Right forelimb (tissue), 1 donor: ENCODE measurements around the gene NSG1.

Experiments used
- DNase-seq: peaks from one replicate; pipeline ENCODE4 v3.0.0-alpha.2; 2018

NSG1 gene

DNA sequence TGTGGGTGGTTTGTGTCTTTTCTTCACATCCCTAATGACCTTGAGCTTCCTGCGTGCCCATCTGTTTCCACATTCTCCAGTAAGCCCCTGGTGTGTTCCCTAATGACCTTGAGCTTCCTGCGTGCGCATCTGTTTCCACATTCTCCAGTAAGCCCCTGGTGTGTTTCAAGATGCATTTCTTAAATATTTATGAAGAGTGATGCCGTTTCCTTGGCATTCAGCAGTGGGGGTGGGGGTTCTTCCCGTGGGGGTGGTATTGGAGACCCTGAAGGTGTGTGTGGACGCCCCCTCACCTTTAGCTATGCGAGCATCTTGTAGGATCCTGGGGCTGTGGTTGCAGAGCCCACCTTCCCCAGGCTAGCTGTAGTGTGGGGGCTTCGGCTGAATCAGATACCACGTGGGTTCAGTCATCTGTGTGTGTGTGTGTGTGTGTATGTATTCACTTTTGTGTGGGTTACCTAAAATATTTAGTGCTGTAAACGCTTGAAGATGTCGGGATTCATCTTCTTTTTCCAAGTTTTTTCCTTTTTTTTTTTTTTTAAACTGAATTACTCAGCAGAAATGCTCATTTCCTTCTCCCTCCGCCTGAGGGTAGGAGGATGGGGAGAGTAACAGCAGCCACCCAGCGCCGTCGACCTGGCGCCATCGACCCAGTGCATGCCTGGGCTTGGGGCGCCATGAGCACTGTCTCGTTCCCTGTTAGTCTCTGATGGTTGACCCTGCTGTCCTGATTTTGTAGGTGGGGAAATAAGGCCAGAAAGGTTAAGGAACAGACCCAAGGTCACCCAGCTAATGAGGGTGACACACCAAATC is 9.9 kb downstream of the NSG1 start:
- DNase-seq: no peak

DNA sequence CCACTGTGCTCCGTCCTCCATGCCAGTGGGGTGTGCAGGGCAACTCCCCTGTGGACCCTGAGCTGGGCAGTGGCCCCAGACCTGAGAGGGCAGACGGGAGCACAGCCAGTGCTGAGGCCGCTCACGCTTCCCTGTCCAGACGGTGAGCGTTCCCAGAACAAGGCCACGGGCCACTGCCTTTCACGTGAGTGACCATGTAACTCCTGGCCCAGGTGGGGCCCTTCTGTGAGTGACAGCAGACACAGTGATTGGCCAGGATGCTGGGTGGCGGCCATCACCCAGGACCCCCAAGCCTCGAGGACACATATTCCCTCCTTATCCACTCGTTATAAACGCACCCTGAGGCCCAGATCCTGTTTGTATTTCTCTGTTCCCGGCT is 10.5 kb downstream of the NSG1 start:
- DNase-seq: no peak

DNA sequence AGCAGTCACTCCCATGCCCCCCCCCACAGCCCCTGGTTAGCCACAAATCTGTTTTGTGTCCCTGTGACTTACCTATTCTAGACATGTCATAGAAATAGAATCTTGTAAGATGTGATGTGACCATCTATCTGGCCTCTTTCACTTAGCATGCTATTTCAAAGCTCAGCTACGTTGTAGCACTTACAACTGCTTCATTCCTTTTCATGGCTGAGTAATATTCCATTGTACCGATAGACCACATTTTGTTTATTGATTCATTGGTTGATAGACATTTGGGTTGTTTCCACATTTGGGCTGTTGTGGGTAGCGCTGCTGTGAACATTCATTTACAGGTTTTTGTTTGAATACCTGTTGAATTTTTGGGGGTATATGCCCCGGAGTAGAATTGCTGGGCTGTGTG is 11.5 kb downstream of the NSG1 start:
- no peak for DNase-seq

DNA sequence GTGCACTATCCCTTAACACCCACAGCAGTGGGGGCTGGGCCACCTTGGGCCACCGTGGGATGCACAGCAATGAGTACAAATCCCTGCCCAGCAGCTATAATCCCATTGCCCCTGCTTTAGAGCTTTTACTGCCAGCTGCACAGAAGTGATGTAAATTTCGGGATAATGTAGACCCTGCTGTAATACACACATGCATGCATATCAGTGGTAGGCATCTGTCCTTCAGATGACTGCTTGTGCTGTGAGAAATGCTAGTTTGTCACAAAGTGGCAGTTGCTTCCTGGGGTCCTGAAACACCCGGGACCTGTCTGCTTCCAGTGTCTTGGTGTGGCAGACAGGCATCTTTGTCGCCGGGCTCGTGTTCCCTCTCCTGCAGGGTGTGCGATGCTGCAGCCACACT is 14.1 kb downstream of the NSG1 start:
- no peak for DNase-seq

DNA sequence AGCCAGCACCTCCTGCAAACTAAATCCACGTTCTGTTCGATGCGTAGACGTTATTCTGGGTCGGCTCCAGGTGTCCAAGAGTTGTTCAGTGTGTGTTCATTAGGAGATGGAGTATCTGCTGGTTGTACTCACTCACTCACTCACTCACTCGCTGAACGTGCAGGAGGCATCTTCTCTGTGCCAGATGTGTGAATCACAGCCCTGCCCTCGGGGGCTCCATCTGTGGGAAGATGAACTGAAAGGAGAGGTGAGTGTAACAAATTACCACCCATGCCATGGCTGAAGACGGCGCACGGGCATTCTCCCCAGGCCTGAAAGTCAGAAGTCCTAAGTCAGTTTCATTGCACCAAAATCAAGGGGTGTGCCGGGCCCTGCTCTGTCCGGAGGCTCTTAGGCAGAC is 16.1 kb downstream of the NSG1 start:
- DNase-seq: no peak

DNA sequence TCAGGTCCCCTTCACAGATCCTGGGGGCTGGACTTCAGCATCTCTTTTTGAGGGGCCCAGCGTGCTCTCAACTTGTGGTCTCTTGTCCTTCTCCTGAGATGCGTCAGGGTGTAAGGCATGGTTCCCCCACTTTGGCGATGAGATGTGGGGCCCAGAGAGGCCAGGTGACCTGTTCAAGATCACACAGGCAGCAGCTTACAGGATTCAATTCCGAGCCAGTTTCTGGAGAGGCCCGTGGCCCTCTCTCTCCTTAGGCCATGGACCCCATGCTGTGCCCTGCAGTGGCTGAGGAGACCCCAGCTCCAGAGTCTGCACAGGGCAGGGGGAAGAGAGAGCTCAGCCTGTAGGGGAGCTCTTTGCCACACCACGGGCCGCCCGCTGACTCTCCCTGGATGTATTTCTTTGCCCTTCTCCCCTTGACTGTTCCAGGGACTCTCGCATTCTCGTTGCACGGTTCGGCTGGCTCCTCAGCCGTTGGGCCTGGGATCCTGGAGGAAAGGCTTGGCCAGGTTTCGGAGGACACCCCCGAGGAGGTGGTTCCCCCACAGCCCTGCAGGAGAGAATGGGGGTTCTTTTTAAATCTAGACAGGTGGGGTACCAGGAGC is 18.6 kb downstream of the NSG1 start:
- DNase-seq: no peak

DNA sequence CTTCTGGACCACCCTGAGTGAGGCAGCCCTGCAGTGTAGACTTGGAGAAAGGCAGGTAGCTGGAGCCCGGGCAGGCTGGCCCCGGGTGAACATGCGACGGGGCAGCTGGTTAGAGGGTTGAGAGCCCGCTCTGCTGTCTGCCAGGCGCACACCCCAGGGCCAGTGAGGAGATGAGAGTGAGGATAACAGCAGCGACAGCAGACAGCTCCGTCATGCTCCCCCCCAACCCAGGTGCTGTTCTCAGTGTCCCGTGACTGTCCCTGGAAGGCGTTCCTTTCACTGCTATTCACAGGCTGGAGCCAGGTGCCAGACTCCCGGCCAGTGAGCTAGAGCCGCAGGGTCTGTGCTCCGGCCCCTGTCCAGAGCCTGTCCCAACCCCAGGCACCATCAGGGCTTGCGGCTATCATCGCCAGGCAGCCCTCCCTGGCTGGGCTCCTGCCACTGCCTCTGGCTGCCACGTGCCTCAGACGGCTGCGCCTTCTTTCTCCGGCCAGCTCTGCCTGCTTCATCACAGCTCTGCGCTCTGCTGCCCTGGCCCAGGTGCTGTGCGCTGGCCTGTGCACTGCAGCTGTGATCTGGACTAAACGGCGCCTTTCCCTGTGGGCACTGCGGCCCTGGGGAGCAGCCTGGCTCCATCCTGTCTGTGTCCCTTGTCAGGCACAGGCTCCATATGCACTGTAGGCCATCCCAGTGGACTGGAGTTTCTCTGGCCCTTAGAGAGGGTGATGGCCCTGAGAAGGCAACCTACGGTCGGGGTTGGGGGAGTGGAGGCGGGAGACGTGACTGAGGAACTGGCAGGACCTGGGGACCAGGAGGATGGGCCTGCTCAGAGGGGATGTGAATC is 19.8 kb downstream of the NSG1 start:
- DNase-seq: no peak

DNA sequence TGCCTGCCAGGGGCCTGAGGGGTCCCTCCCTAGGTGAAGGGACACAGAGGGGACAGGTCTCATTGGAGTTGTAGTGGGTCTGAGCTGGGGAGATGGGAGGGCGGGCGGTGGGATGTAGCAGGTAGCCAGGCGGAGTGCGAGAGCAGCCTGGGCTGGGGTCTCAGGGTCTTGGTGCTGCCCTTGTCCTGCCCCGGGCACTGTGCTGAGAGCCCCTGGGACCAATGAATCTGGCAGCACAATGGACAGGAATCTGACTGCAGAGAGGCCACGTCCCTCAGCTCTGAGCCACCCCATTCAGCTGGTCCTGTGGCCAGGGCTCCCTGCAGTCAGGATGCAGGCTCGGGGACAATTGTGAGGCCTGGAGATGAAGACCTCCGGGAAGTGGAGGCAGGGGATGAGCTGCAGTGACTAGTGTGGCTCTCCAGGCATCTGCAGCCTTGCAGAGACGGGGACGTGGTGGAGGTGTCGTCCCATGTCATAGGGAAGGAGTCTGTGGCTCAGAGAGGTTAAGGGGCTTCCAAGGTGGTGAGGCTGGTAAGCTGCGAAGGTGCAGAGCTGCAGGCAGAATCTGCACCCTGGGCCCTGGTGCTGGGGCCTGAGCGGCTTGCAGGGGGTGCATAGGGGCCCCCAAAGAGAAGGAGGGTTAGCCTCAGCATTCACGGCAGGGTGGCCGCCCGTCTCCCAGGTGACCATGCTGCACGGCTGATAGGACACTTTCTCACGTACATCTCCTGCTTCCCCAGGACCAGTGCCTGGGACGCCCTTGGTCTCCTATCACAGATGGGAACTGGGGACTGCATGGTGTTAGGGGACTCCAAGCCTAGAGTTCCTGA is 20.6 kb downstream of the NSG1 start:
- DNase-seq: no peak

DNA sequence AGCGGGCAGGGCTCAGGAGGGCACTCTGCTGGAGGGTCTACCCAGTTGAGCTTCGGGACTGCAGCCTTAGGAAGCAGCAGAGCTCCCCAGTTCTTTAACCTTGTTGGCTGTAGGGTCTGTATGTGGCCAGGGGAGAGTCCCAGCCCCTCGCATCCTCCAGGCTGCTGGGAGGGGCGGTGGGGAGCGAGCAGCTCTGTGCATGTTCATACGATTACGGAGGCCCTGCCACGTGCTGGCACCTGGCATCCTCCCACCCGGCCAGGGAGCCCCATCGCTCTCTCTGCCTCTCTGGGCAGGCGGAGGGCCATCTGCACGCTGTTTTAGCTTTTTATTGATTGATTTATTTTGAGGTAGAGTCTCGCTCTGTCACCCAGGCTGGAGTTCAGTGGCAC is 21.2 kb downstream of the NSG1 start:
- no peak for DNase-seq

DNA sequence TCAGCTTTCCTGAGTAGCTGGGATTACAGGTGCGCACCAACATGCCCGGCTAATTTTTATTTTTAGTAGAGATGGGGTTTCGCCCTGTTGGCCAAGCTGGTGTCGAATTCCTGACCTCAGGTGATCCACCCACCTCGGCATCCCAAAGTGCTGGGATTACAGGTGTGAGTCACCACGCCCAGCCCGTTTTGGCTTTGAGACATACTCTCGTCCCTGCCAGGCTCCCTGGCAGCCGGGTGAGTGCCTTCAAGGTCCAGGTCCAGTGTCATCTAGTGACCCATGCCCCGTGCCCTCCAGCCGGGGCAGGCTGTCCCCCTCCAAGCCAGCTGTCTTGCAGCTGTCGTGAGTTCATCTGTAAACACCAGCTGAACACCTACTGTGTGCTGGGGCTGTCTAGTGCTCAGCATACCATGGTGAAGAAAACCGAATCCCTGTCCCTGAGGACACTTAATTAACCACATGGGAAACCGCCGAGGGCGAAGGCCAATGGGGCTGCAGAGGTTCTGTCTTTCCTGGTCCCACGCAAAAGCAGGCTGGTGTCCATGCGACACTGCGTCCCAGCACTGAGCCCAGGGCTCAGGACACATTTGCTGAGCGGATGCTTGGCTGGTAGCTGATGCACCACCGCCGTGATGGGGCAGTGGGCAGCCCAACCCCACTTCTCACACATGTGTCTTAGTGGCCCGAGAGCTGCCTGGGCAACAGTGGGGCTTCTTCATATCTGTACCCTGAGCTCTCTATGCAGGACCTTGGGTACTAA is 21.9 kb downstream of the NSG1 start:
- DNase-seq: no peak

DNA sequence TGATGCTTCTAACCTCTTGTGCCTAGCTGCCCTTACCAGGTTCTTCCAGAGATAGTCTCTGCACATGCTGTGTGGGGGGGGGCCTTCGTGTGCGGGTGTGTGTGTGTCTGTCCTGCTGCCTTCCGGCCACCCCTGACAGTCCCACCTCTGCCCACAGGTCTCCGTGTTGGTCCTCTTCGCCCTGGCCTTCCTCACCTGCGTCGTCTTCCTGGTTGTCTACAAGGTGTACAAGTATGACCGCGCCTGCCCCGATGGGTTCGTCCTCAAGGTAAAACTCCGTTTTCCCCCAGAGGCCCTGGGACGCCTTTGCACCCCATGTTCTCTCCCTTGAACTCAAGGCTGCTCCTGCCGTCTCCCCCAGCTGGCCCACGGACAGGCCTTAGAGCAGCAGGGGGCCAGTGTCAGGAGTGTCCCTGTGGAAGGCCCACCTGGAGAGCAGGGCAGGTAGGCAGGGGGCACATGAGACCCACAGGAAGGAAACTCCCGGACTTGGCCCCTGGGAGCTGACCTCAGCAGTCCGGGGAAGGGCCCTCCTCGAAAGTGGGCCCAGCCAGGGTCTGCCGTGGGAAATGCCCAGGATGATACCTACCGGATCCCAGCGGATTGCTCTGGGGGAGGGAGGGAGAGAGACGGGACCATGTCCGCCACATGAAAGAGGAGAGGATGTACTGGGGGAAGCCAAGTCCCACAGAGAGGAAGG is 22.7 kb downstream of the NSG1 start:
- no peak for DNase-seq

DNA sequence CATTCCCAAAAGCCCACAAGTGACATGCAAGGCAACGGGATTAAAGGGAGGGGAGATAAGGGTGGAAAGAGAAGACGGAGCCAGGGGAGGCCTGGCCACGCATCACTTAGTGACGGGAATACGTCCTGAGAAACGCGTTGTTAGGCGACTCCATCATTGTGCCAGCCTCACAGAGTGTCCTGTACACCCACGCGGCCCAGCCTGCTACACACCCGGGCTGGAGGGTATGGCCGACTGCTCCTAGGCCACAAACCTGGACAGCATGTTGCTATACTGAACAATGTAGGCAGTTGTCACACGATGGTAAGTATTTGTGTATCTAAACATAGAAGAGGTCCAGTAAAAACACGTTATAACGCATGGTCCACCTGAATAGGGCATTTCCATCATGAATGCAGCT is 23.4 kb downstream of the NSG1 start:
- DNase-seq: no peak

DNA sequence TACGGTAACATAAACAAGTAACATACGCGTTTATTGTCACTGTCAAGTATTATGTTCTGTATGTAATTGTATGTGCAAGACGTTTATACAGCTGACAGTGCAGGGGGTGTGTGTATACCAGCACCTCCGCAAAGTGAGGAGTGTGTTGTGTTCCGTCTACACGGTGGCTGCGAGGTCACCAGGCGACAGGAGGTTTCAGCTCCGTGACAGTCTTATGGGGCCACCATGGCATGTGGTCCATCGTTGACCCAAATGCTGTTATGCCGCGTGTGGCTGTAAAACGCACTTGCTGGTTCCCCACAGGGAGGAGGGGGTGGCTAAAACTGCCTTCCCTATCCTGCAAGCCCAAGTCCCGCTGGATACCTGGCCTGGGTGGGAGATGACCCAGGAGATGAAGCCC is 25.0 kb downstream of the NSG1 start:
- DNase-seq: no peak

DNA sequence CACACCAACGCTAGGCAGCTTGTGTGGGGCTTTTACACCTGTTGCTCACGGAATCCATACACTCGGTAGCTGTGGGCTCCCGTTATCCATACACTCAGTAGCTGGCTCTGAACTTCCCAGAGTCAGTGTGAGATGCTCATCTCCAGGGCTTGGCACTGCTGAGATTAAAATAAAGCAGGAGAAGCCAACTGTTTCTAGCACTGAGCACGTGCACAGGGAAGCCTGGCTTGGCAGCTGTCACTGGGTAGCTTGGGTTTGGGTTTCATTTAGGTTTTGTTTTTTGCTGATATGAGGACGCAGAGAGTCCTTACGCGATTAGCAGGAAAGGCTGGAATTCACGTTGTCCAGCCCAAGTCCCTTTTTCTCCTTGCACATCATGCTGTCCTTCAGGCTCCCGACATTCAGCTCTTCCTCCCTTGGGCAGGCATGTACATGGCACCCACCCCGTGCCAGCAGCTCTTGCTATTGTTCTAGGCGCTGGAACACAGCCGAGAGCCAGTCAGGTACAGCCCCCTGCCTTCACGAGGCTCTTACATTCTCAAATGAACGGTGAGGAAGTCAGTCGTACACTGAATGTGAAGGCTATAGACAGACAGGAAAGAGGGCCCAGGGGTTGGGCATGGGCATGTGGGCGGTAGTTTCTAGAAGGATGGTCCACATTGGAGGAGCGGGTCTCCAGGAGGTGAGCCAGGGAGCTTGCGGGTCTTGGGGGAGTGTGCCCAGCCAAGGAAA is 25.9 kb downstream of the NSG1 start:
- DNase-seq: no peak

DNA sequence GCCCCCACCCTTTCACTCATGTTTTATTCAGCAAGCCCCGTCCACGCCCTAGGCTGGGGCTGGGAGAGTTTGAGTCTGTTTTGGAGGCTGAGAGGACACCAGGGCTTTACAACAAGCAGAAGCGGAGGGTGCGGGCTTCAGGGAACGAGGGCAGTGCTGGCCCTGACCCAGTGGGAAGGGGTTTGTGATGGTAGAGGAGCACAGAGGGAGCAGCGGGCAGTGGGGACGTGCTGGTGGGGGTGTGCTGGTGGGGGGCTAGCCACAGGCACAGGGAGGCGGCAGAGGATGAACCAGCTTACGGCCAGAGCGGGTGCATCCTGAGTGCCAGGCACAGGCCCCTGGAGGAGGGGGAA is 26.4 kb downstream of the NSG1 start:
- no peak for DNase-seq

DNA sequence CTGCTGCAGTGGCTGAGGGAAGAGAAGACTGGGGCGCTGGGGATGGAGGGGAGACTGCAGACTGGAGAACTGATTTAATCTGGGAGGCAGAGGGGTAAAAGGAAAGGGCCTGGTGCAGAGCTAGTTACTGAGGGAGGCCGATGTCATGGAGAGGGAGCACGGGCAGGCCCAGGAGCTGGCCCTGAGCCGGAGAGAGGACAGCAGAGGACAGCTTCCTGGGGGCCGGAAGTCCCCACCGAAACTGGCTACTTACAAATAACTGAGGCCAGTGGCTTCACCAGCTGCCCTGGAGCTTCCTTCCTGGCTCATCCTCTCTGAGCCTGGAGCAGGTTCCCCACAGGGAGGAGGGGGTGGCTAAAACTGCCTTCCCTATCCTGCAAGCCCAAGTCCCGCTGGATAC is 26.9 kb downstream of the NSG1 start:
- DNase-seq: no peak

DNA sequence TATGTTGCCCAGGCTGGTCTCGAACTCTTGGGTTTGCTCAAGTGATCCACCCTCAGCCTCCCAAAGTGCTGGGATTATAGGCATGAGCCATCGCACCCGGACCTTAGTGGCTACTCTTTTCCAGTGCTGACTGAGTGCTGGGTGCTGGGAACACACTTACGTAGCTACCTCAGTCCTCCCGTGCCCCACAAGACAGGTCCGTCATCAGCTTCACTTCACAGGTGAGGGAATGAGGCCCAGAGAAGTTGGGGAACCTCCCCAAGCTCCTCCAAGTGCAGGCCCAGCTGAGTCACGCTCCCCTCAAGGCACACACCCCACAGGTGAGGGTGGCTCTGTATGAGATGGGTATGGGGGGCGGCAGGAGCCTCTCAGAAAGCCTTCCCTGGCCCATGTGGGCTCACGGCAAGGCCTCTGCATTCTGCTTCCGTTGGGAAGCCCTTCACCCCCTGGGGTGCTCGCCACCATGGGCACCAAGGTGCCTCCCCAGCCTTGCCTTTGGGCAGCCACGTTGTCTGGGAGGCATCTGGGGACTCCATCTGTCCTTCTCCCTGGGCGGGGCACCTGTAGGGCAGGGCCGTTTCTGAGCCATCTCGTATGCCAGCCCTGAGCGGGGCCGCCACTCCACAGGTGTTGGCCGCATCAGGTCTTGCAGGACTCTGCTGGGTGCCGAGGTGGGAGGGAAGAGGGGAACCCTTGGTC is 28.4 kb downstream of the NSG1 start:
- no peak for DNase-seq

DNA sequence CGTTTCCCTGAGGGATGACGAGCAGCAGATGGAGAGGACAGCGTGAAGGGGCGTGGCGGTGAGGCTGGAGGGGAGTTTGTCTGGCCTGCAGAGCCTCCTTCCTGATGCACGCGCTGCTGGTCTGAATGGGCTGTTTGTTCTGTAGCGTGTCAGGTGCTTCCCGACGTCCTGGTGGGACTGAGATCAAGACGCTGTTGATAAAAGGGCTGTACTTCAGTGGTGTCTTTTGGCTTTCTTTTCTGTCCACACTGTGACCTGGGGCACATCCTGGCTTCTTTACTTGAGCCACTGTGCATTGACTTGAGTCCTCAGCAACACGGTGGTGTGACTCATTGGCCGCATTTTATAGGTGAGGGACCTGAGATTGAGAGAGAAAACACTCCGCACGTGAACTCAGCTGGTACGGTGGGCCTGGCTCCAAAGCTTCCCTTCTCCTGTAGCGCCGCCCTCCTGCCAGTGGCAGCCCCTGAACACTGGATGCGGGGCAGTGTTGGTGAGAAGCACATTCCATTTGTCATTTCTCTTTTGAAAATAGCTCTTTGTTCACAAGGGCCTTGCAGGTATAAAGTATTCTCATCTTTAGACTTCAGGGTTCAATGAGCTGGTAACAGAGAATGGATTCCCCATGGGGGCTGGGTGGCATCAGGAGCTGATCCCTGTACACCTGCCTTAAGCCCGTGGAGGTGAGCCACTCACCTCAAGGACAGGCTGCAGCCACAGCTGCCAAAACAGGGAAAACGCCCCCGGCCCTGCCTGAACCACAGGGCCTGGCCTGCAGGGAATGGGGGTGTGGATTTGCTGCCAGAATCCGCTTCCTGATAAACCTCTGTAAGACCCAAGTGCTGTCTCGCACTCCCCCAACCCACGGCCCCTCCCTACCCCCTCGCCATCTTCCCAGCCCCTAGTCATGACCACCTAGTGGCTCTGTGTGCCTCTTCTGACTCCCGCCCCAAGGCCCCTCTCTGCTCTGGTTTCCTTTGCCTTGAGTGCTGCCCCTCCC is 29.2 kb downstream of the NSG1 start:
- no peak for DNase-seq

DNA sequence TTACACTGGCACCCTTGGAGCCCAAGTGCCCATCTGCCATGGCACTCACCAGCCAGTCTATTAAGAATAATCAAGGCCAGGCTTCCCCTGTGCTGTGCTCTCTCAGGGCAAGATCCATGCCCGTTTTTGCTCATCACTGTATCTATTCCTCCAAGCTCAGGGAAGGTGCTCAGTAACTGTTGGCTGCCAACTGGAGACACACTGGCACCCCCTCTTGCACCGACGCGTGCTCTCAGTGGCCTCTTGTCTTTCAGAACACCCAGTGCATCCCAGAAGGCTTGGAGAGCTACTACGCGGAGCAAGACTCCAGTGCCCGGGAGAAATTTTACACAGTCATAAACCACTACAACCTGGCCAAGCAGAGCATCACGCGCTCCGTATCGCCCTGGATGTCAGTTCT is 30.1 kb downstream of the NSG1 start:
- peak; percentile 9 for DNase-seq
